ENCODE data around the gene PRB4. TPM values are rescaled to one million over a fixed set of nuclear protein-coding genes. Genes with fewer than 3 reads are reported as not detected.

The PRB4 gene
- total RNA-seq = not detected in 2 replicates

GRCh38 chr12:11310336-11310735, at the start of gene PRB4:
Gene PRB4, minus strand, starts transcription at chr12:11310436. Its CDS starts 38 bp downstream, at chr12:11310398.

GRCh38 chr12:11269607-11270006, 40.6 kb downstream of the PRB4 start, which contains the start of gene PRB3:
Gene PRB3, minus strand, starts transcription at chr12:11269707. Its CDS starts 38 bp downstream, at chr12:11269669.

Other genes starting within 250 kb of the PRB4 start
- 0.34 and 5.1 TPM in 2 replicates for gene TAS2R46, start 248.1 kb downstream of the PRB4 start, total RNA-seq
- 0.34 TPM in 1 of 2 replicates, not detected in the other for gene TAS2R43, start 218.1 kb downstream of the PRB4 start, total RNA-seq
- gene TAS2R30, start 175.8 kb downstream of the PRB4 start, total RNA-seq = 0.68 and 8.0 TPM in 2 replicates
- 3.8 and 5.2 TPM in 2 replicates for gene SMIM10L1, start 139.2 kb downstream of the PRB4 start, total RNA-seq
- gene TAS2R42, start 123.5 kb downstream of the PRB4 start, total RNA-seq = not detected in 2 replicates
- gene PRB3, start 40.7 kb downstream of the PRB4 start, total RNA-seq = not detected in 2 replicates
- not detected in 2 replicates for gene PRB2, start 85.1 kb upstream of the PRB4 start, total RNA-seq